ENCODE results near the gene HIVEP3.

HIVEP3 gene

DNA sequence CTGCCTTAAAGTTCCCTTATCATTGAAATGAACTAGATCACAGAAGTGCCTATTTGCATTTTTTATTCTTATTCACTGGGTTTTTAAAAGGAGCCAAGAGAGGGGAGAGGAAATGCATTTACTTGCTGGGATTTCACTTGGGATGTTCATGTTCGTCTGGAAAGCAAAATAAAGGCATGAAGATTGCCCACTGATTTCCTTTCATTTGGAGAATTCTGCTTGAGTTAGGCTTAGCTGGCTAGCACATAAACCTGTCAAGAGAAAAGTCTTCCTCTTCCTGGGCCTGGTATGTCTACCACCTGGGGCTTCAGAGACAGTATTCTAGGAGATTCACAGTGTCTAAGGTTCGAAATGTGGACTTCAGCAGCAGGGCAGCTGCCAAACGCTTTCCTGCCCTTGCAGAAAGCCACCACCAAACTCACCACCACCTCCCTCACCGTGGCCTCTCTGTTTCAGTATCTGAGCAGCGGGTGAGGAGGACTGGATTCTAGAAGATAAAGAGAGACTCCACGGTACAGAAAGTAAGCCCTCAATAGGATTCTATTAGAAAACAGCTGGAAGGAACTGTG lies 44.5 kb downstream of the HIVEP3 start:
- H3K9me3 ChIP-seq (ENCODE audit: low read length) = no peaks in the 10 kb centered on the region
- H3K4me1 ChIP-seq (ENCODE audit: insufficient read depth, low read length) = peaks cover 4% of the 10 kb centered on the region
- H2AFZ ChIP-seq (ENCODE audit: low read depth, low read length) = no peak overlapping the region
- H3K4me3 ChIP-seq (ENCODE audit: low read length) = no peak overlapping the region
- no peaks in the 10 kb centered on the region for H3K27me3 ChIP-seq (ENCODE audit: insufficient read depth, low read length)
- no peaks in the 10 kb centered on the region for H3K36me3 ChIP-seq (ENCODE audit: insufficient read depth, low read length)

GRCh38 chr1:41872074-41872473 lies 46.6 kb downstream of the HIVEP3 start:
- peaks cover 3% of the 10 kb centered on the region for H3K4me1 ChIP-seq (ENCODE audit: insufficient read depth, low read length)
- no peak overlapping the region for H2AFZ ChIP-seq (ENCODE audit: low read depth, low read length)
- no peaks in the 10 kb centered on the region for H3K27me3 ChIP-seq (ENCODE audit: insufficient read depth, low read length)
- no peaks in the 10 kb centered on the region for H3K9me3 ChIP-seq (ENCODE audit: low read length)
- H3K36me3 ChIP-seq (ENCODE audit: insufficient read depth, low read length) = no peaks in the 10 kb centered on the region
- H3K4me3 ChIP-seq (ENCODE audit: low read length) = no peak overlapping the region

- Histone ChIP-seq H3K36me3 (ENCODE audit: insufficient read depth, low read length) (no peaks in the 10 kb centered on the region), H3K9me3 (ENCODE audit: low read length) (no peaks in the 10 kb centered on the region), H3K27me3 (ENCODE audit: insufficient read depth, low read length) (no peaks in the 10 kb centered on the region), H3K4me1 (ENCODE audit: insufficient read depth, low read length) (no peaks in the 10 kb centered on the region), H2AFZ (ENCODE audit: low read depth, low read length) (no peak overlapping the region), H3K4me3 (ENCODE audit: low read length) (no peak overlapping the region)
These were observed 48.6 kb downstream of the HIVEP3 start for GRCh38 chr1:41870076-41870562.

- H3K4me3 ChIP-seq (ENCODE audit: low read length) = no peak overlapping the region
- H2AFZ ChIP-seq (ENCODE audit: low read depth, low read length) = no peak overlapping the region
- H3K36me3 ChIP-seq (ENCODE audit: insufficient read depth, low read length) = no peaks in the 10 kb centered on the region
- peaks cover 11% of the 10 kb centered on the region for H3K4me1 ChIP-seq (ENCODE audit: insufficient read depth, low read length)
- H3K9me3 ChIP-seq (ENCODE audit: low read length) = no peaks in the 10 kb centered on the region
- H3K27me3 ChIP-seq (ENCODE audit: insufficient read depth, low read length) = no peaks in the 10 kb centered on the region
These were observed 50.3 kb downstream of the HIVEP3 start for GRCh38 chr1:41868241-41868998.

DNA sequence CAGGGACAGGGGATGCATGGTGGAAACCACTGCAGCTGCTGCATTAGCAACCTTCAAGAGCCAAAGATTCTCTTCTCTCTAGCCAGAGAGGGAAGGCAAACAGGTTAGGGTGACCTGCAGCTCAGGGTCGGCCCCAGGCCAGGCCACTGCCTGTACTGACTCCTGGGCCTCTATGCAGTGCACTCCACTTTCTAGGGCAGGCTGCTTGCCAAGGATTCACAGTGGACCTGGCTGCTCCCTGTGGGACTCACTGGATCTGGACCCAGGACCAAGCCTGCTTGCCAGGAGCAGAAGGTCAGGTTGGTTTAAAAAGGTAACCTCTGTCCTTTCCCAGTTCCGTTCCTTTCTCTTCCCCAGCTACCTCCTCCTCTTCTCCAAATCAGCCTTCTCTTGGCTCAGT lies 52.4 kb downstream of the HIVEP3 start:
- H2AFZ ChIP-seq (ENCODE audit: low read depth, low read length) = no peak overlapping the region
- H3K36me3 ChIP-seq (ENCODE audit: insufficient read depth, low read length) = no peaks in the 10 kb centered on the region
- no peak overlapping the region for H3K4me3 ChIP-seq (ENCODE audit: low read length)
- no peaks in the 10 kb centered on the region for H3K9me3 ChIP-seq (ENCODE audit: low read length)
- peaks cover 28% of the 10 kb centered on the region for H3K4me1 ChIP-seq (ENCODE audit: insufficient read depth, low read length)
- H3K27me3 ChIP-seq (ENCODE audit: insufficient read depth, low read length) = no peaks in the 10 kb centered on the region

DNA sequence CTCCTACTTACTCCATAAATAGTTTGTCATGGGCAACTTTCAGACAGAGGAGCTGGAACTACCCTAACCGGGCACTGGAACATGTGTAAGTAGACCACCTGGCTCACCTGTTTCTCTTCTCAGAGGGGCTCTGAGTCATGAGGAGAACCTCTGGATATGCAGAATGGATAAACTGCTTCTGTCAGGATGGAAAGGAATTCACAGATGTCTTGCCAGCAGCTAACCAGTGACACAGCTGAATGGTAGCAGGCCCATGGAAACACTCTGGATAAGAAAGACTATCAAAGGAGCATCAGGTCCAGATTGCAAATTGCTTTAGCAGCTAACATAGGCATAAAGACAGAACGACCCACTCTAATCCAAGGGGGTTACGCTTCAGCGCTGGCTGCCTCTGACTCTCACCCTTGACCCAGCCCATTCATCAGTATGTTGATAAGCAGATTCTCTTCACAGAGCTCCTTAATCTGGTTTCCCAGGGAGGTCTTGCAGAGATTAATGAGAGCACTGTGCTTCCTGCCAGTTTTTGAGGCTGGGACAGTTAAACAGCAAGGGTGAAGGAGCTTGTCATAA lies 54.2 kb downstream of the HIVEP3 start:
- H3K27me3 ChIP-seq (ENCODE audit: insufficient read depth, low read length) = no peaks in the 10 kb centered on the region
- no peak overlapping the region for H2AFZ ChIP-seq (ENCODE audit: low read depth, low read length)
- H3K36me3 ChIP-seq (ENCODE audit: insufficient read depth, low read length) = no peaks in the 10 kb centered on the region
- H3K4me3 ChIP-seq (ENCODE audit: low read length) = no peak overlapping the region
- H3K4me1 ChIP-seq (ENCODE audit: insufficient read depth, low read length) = peaks cover 28% of the 10 kb centered on the region
- no peaks in the 10 kb centered on the region for H3K9me3 ChIP-seq (ENCODE audit: low read length)

DNA sequence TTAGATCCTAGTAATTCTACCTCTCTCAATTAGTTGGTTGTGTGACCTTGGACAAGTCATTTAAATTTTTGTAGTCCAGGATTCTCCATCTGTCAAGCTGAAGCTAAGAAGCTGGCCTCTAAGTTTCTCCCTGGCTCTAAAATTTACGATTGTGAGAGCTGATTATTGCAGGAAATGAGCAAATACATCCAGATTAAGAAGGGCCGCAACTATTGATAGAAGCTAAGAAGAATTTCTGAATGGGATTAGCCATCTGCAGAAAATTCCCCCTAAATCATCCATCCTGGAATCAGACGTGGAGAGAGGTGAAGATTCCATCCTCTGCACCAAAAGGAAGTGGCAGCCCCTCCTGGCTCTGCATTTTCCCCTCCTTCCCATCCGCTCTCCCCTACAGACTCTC lies 55.0 kb downstream of the HIVEP3 start:
- H2AFZ ChIP-seq (ENCODE audit: low read depth, low read length) = no peak overlapping the region
- no peak overlapping the region for H3K4me3 ChIP-seq (ENCODE audit: low read length)
- H3K9me3 ChIP-seq (ENCODE audit: low read length) = no peaks in the 10 kb centered on the region
- H3K36me3 ChIP-seq (ENCODE audit: insufficient read depth, low read length) = no peaks in the 10 kb centered on the region
- peaks cover 28% of the 10 kb centered on the region for H3K4me1 ChIP-seq (ENCODE audit: insufficient read depth, low read length)
- no peaks in the 10 kb centered on the region for H3K27me3 ChIP-seq (ENCODE audit: insufficient read depth, low read length)

- no peaks in the 10 kb centered on the region for H3K27me3 ChIP-seq (ENCODE audit: insufficient read depth, low read length)
- peaks cover 28% of the 10 kb centered on the region for H3K4me1 ChIP-seq (ENCODE audit: insufficient read depth, low read length)
- H2AFZ ChIP-seq (ENCODE audit: low read depth, low read length) = no peak overlapping the region
- peak overlapping the region; percentile 21 for H3K4me3 ChIP-seq (ENCODE audit: low read length)
- no peaks in the 10 kb centered on the region for H3K9me3 ChIP-seq (ENCODE audit: low read length)
- no peaks in the 10 kb centered on the region for H3K36me3 ChIP-seq (ENCODE audit: insufficient read depth, low read length)
These were observed 56.1 kb downstream of the HIVEP3 start for GRCh38 chr1:41862384-41863221.

- Histone ChIP-seq H3K9me3 (ENCODE audit: low read length) (no peaks in the 10 kb centered on the region), H3K36me3 (ENCODE audit: insufficient read depth, low read length) (no peaks in the 10 kb centered on the region), H3K4me3 (ENCODE audit: low read length) (no peak overlapping the region), H3K27me3 (ENCODE audit: insufficient read depth, low read length) (no peaks in the 10 kb centered on the region), H2AFZ (ENCODE audit: low read depth, low read length) (no peak overlapping the region), H3K4me1 (ENCODE audit: insufficient read depth, low read length) (peaks cover 28% of the 10 kb centered on the region)
These were observed 57.0 kb downstream of the HIVEP3 start for GRCh38 chr1:41861535-41862383.

GRCh38 chr1:41860771-41861170 lies 58.0 kb downstream of the HIVEP3 start:
- Histone ChIP-seq H3K27me3 (ENCODE audit: insufficient read depth, low read length) (no peaks in the 10 kb centered on the region), H3K4me3 (ENCODE audit: low read length) (no peak overlapping the region), H3K36me3 (ENCODE audit: insufficient read depth, low read length) (no peaks in the 10 kb centered on the region), H3K4me1 (ENCODE audit: insufficient read depth, low read length) (peaks cover 28% of the 10 kb centered on the region), H3K9me3 (ENCODE audit: low read length) (no peaks in the 10 kb centered on the region), H2AFZ (ENCODE audit: low read depth, low read length) (no peak overlapping the region)

- Histone ChIP-seq H3K9me3 (ENCODE audit: low read length) (no peaks in the 10 kb centered on the region), H3K27me3 (ENCODE audit: insufficient read depth, low read length) (no peaks in the 10 kb centered on the region), H3K36me3 (ENCODE audit: insufficient read depth, low read length) (no peaks in the 10 kb centered on the region), H2AFZ (ENCODE audit: low read depth, low read length) (no peak overlapping the region), H3K4me3 (ENCODE audit: low read length) (no peak overlapping the region), H3K4me1 (ENCODE audit: insufficient read depth, low read length) (peaks cover 28% of the 10 kb centered on the region)
These were observed 58.5 kb downstream of the HIVEP3 start for GRCh38 chr1:41860214-41860613.

DNA sequence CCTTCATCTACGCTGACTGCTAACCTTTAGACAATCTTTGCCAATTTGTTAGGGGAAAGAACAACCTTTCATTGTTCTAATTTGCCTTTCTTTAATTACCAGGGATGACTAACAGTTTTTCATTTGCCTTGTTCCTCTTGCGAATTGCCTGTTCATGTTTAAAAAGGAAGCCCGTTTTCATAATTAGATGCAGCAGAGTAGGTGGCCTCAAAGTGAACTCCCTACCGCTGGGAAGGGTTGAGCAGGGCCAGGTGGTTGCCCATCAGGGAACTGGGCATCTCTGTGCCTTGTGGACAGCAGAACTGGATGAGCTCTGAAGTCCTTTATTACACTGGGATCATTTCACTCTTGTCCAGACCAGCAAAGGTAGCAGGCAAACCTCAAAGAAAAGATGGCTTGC lies 59.0 kb downstream of the HIVEP3 start:
- Histone ChIP-seq H3K36me3 (ENCODE audit: insufficient read depth, low read length) (no peaks in the 10 kb centered on the region), H3K9me3 (ENCODE audit: low read length) (no peaks in the 10 kb centered on the region), H3K4me3 (ENCODE audit: low read length) (no peak overlapping the region), H3K27me3 (ENCODE audit: insufficient read depth, low read length) (no peaks in the 10 kb centered on the region), H2AFZ (ENCODE audit: low read depth, low read length) (no peak overlapping the region), H3K4me1 (ENCODE audit: insufficient read depth, low read length) (peaks cover 28% of the 10 kb centered on the region)
